Measurements from ENCODE around the gene TLL2. TPM values are rescaled to one million over a fixed set of nuclear protein-coding genes. Genes with fewer than 3 reads are reported as not detected.

TLL2 gene
- total and polyA plus RNA-seq, 9 of the 15 experiments (the other 6 are each of a cell fraction or from before 2014, with no cell fraction given): 0.09 TPM; not detected in 8

GRCh38 chr10:96431211-96431970, 82.3 kb downstream of the TLL2 start:
- no peaks in the 10 kb centered on the region for H3K9me3 ChIP-seq (replicated peaks; ENCODE audit: control insufficient read depth, insufficient read depth, low read depth, low read length)
- no peak for FAIRE-seq
- CTCF ChIA-PET (ENCODE audit: low intra/inter-chr PET ratio): no interaction called here
- in situ Hi-C loops (cut with MboI): no loop called here
- no peak overlapping the region for H3K9ac ChIP-seq (ENCODE audit: insufficient read depth in 1 of 2, low read depth in 2 of 2, low read length in 2 of 2)
- no peaks in the 10 kb centered on the region for H3K4me1 ChIP-seq (replicated peaks in 1 of 2; ENCODE audit: control insufficient read depth in 2 of 2, insufficient read depth in 2 of 2, low read length in 2 of 2)
- H3K27ac ChIP-seq (ENCODE audit: extremely low read depth, low read depth, low read length): no peak overlapping the region
- no peak overlapping the region for H3K4me2 ChIP-seq (ENCODE audit: insufficient read depth, low read length)
- H3K9me1 ChIP-seq (ENCODE audit: control insufficient read depth, insufficient read depth, low read length): no peaks in the 10 kb centered on the region
- DNase-seq (ENCODE audit: extremely low read depth in 1 of 4, low spot score in 3 of 4): no peak
- no peak for ATAC-seq
- no peaks in the 10 kb centered on the region for H3K36me3 ChIP-seq (ENCODE audit: control insufficient read depth, insufficient read depth, low read length)
- H3K4me3 ChIP-seq: no peak overlapping the region
- H4K20me1 ChIP-seq (replicated peaks; ENCODE audit: control insufficient read depth, insufficient read depth, low read length): no peaks in the 10 kb centered on the region
- TF ChIP-seq GABPA (tag; conservative IDR thresholded peaks at IDR 0.05; ENCODE audit: low read depth) (no peak), ASH1L (IDR thresholded peaks at IDR 0.05; ENCODE audit: borderline replicate concordance, low read depth, partially characterized antibody) (no peak), ARID1B (IDR thresholded peaks at IDR 0.05) (no peak), ZKSCAN1 (IDR thresholded peaks at IDR 0.05; ENCODE audit: low read depth, low read length) (no peak), STAG1 (CRISPR knock-in tag; IDR thresholded peaks at IDR 0.05; ENCODE audit: borderline replicate concordance) (no peak), ETS1 (conservative IDR thresholded peaks at IDR 0.05; ENCODE audit: control insufficient read depth, low read depth, low read length) (no peak), SNAPC5 (CRISPR knock-in tag; IDR thresholded peaks at IDR 0.05) (no peak), CBX5 (IDR thresholded peaks at IDR 0.05; ENCODE audit: borderline replicate concordance, low read depth) (no peak), SAFB2 (IDR thresholded peaks at IDR 0.05; ENCODE audit: borderline replicate concordance, low read depth, low read length, severe bottlenecking) (no peak), JUNB (CRISPR knock-in tag; conservative IDR thresholded peaks at IDR 0.05) (no peak), CXXC5 (CRISPR knock-in tag; IDR thresholded peaks at IDR 0.05) (no peak), CBFA2T3 (IDR thresholded peaks at IDR 0.05) (no peak), FOXP1 (CRISPR knock-in tag; IDR thresholded peaks at IDR 0.05) (no peak), RFX7 (CRISPR knock-in tag; IDR thresholded peaks at IDR 0.05) (no peak)
- intact Hi-C loops (cut with micrococcal nuclease): no loop called here
- 3% methylated on average over 15 of the region's 15 CpGs for WGBS (ENCODE audit: insufficient coverage, low coverage, missing lambda C conversion rate)
- POLR2A ChIA-PET: no interaction called here
- no peaks in the 10 kb centered on the region for H3K79me2 ChIP-seq (ENCODE audit: control insufficient read depth, insufficient read depth, low read length)
- peaks cover 4 to 13% of the 10 kb centered on the region in 2 experiments; a peak in 4 of 5 replicates for H3K27me3 ChIP-seq (ENCODE audit: control insufficient read depth in 2 of 2, insufficient read depth in 2 of 2, low read length in 2 of 2)
- no peak overlapping the region for H2AFZ ChIP-seq (ENCODE audit: low read depth, low read length)
- no TSS peak for BruUV-seq (replicated peaks)

All from K562 (cell line).